ENCODE measurements around the gene NRXN2. TPM values are rescaled to one million over a fixed set of nuclear protein-coding genes. Genes with fewer than 3 reads are reported as not detected.

Gene NRXN2
- total RNA-seq, 1 experiment from 2014 or later: not detected

- Mint-ChIP-seq H3K27ac (ENCODE audit: low read depth, unreplicated experiment) (no peak overlapping the region), H3K36me3 (ENCODE audit: insufficient read depth, unreplicated experiment) (no peaks in the 10 kb centered on the region), H3K4me1 (ENCODE audit: insufficient read depth, unreplicated experiment) (no peaks in the 10 kb centered on the region), H3K4me3 (ENCODE audit: unreplicated experiment) (no peak overlapping the region), H3K9me3 (ENCODE audit: unreplicated experiment) (no peaks in the 10 kb centered on the region), H3K27me3 (ENCODE audit: insufficient read depth, unreplicated experiment) (peaks cover 38% of the 10 kb centered on the region)
- CTCF ChIA-PET: no interaction called here
- BruUV-seq (replicated peaks): no TSS peak
- intact Hi-C loops (cut with micrococcal nuclease): no loop called here
- DNase-seq (ENCODE audit: unreplicated experiment): no peak
- POLR2A ChIA-PET: no interaction called here
- no peak for TF ChIP-seq CTCF (IDR thresholded peaks at IDR 0.05; ENCODE audit: unreplicated experiment)
These were observed 93.0 kb downstream of the NRXN2 start for GRCh38 chr11:64629796-64630562.

- Mint-ChIP-seq H3K9me3 (ENCODE audit: unreplicated experiment) (no peaks in the 10 kb centered on the region), H3K27me3 (ENCODE audit: insufficient read depth, unreplicated experiment) (peaks cover 29% of the 10 kb centered on the region), H3K4me3 (ENCODE audit: unreplicated experiment) (no peak overlapping the region), H3K4me1 (ENCODE audit: insufficient read depth, unreplicated experiment) (no peaks in the 10 kb centered on the region), H3K36me3 (ENCODE audit: insufficient read depth, unreplicated experiment) (no peaks in the 10 kb centered on the region), H3K27ac (ENCODE audit: low read depth, unreplicated experiment) (no peak overlapping the region)
- ChIA-PET CTCF (no interaction called here), POLR2A (no interaction called here)
- BruUV-seq (replicated peaks): no TSS peak
- intact Hi-C loops (cut with micrococcal nuclease): no loop called here
- no peak for TF ChIP-seq CTCF (IDR thresholded peaks at IDR 0.05; ENCODE audit: unreplicated experiment)
- DNase-seq (ENCODE audit: unreplicated experiment): no peak
These were observed 93.9 kb downstream of the NRXN2 start for GRCh38 chr11:64629103-64629502.

- ChIA-PET CTCF (no interaction called here), POLR2A (no interaction called here)
- H3K9me3 Mint-ChIP-seq (ENCODE audit: unreplicated experiment): no peaks in the 10 kb centered on the region
- DNase-seq (ENCODE audit: unreplicated experiment): no peak
- H3K4me1 Mint-ChIP-seq (ENCODE audit: insufficient read depth, unreplicated experiment): no peaks in the 10 kb centered on the region
- no peak for TF ChIP-seq CTCF (IDR thresholded peaks at IDR 0.05; ENCODE audit: unreplicated experiment)
- intact Hi-C loops (cut with micrococcal nuclease): no loop called here
- peaks cover 24% of the 10 kb centered on the region for H3K27me3 Mint-ChIP-seq (ENCODE audit: insufficient read depth, unreplicated experiment)
- H3K4me3 Mint-ChIP-seq (ENCODE audit: unreplicated experiment): no peak overlapping the region
- no TSS peak for BruUV-seq (replicated peaks)
- no peaks in the 10 kb centered on the region for H3K36me3 Mint-ChIP-seq (ENCODE audit: insufficient read depth, unreplicated experiment)
- H3K27ac Mint-ChIP-seq (ENCODE audit: low read depth, unreplicated experiment): no peak overlapping the region
These were observed 94.4 kb downstream of the NRXN2 start for GRCh38 chr11:64628596-64628995.

GRCh38 chr11:64627371-64627770 is 95.6 kb downstream of the NRXN2 start:
- no peaks in the 10 kb centered on the region for H3K9me3 Mint-ChIP-seq (ENCODE audit: unreplicated experiment)
- intact Hi-C loops (cut with micrococcal nuclease): no loop called here
- ChIA-PET POLR2A (interaction anchor here (0.6 kb wide), 1 partner anchor 30 kb away, joined by 3 read pairs; no protein-coding TSS in a partner anchor), CTCF (interaction anchor here (0.6 to 1.2 kb wide), 3 partner anchors 23 to 1133 kb away, joined by 3 to 4 read pairs (median 3); no protein-coding TSS in a partner anchor)
- no peak overlapping the region for H3K27ac Mint-ChIP-seq (ENCODE audit: low read depth, unreplicated experiment)
- no peak for TF ChIP-seq CTCF (IDR thresholded peaks at IDR 0.05; ENCODE audit: unreplicated experiment)
- H3K4me1 Mint-ChIP-seq (ENCODE audit: insufficient read depth, unreplicated experiment): no peaks in the 10 kb centered on the region
- DNase-seq (ENCODE audit: unreplicated experiment): no peak
- no peak overlapping the region for H3K4me3 Mint-ChIP-seq (ENCODE audit: unreplicated experiment)
- no TSS peak for BruUV-seq (replicated peaks)
- no peaks in the 10 kb centered on the region for H3K36me3 Mint-ChIP-seq (ENCODE audit: insufficient read depth, unreplicated experiment)
- H3K27me3 Mint-ChIP-seq (ENCODE audit: insufficient read depth, unreplicated experiment): peaks cover 16% of the 10 kb centered on the region

All from MCF 10A (cell line).